WTC11 (cell line): ENCODE data around the gene GOLGA6L10.

ENCODE experiments used
- ARID4B ChIP-seq: sonication (generic); formaldehyde crosslinking; IDR thresholded peaks from 2 replicates; pipeline ENCODE4 v1.8.0; 2023; ENCODE audit warnings: missing genetic modification reagents, mild to moderate bottlenecking, borderline replicate concordance
- EMX1 ChIP-seq: fragments of 250-450 bp; sonication (Bioruptor Pico); IDR thresholded peaks from 2 replicates; pipeline ENCODE4 v1.8.0; 2021; ENCODE audit warnings: mild to moderate bottlenecking
- JAZF1 ChIP-seq: fragments of 250-450 bp; sonication (Bioruptor Pico); IDR thresholded peaks from 2 replicates; pipeline ENCODE4 v1.9.0; 2021; ENCODE audit warnings: moderate library complexity, mild to moderate bottlenecking, inconsistent platforms
- MLX ChIP-seq: sonication (generic); formaldehyde crosslinking; IDR thresholded peaks from 2 replicates; pipeline ENCODE4 v1.8.1; 2023; ENCODE audit warnings: mild to moderate bottlenecking, missing genetic modification reagents, moderate library complexity
- NFE2L1 ChIP-seq: sonication (generic); formaldehyde crosslinking; IDR thresholded peaks from 2 replicates; pipeline ENCODE4 v1.8.1; 2023; ENCODE audit warnings: missing genetic modification reagents
- NFYB ChIP-seq: sonication (generic); formaldehyde crosslinking; conservative IDR thresholded peaks from 2 replicates; pipeline ENCODE4 v1.8.0; 2022; ENCODE audit warnings: low read depth, missing genetic modification reagents
- OVOL2 ChIP-seq: fragments of 250-450 bp; sonication (Bioruptor Pico); IDR thresholded peaks from 2 replicates; pipeline ENCODE4 v1.9.0; 2021; ENCODE audit warnings: mild to moderate bottlenecking, borderline replicate concordance
- PREB ChIP-seq: sonication (generic); formaldehyde crosslinking; IDR thresholded peaks from 2 replicates; pipeline ENCODE4 v1.8.1; 2022; ENCODE audit warnings: mild to moderate bottlenecking, missing genetic modification reagents, moderate library complexity, borderline replicate concordance
- SP1 ChIP-seq: sonication (generic); formaldehyde crosslinking; conservative IDR thresholded peaks from 2 replicates; pipeline ENCODE4 v1.8.1; 2022; ENCODE audit warnings: missing genetic modification reagents
- TCF7 ChIP-seq: sonication (generic); formaldehyde crosslinking; IDR thresholded peaks from 2 replicates; pipeline ENCODE4 v1.8.0; 2022; ENCODE audit warnings: mild to moderate bottlenecking, low read depth, missing genetic modification reagents, moderate library complexity
- TF ChIP-seq, protein P1 (sequence below): fragments of 200-600 bp; IDR thresholded peaks from 2 replicates; pipeline ENCODE4 v1.8.0; 2022; ENCODE audit warnings: antibody characterized with exemption
- TF ChIP-seq, protein P2 (sequence below): sonication (generic); formaldehyde crosslinking; IDR thresholded peaks from 2 replicates; pipeline ENCODE4 v1.8.1; 2023; ENCODE audit warnings: mild to moderate bottlenecking, missing genetic modification reagents

DNA sequence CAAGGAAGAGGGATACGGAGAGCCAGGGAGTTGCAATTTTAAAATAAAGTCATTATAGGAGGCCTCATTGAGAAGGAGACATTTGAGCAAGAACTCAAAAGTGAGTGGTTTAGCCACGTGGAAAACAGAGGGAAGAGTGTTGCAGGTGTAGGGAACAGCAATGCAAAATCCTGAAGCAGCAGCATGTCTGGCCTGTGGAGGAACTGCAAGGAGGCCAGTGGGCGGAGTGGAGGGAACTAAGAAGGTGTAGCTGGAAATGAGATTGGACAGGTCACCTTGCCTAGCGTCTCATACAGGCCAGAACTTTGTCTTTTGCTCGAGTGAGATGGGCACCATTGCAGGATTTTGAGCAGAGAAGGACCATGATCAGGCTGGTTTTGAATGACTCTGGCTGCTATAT is 51.7 kb downstream of the GOLGA6L10 start:
- TF ChIP-seq, protein P1, sequence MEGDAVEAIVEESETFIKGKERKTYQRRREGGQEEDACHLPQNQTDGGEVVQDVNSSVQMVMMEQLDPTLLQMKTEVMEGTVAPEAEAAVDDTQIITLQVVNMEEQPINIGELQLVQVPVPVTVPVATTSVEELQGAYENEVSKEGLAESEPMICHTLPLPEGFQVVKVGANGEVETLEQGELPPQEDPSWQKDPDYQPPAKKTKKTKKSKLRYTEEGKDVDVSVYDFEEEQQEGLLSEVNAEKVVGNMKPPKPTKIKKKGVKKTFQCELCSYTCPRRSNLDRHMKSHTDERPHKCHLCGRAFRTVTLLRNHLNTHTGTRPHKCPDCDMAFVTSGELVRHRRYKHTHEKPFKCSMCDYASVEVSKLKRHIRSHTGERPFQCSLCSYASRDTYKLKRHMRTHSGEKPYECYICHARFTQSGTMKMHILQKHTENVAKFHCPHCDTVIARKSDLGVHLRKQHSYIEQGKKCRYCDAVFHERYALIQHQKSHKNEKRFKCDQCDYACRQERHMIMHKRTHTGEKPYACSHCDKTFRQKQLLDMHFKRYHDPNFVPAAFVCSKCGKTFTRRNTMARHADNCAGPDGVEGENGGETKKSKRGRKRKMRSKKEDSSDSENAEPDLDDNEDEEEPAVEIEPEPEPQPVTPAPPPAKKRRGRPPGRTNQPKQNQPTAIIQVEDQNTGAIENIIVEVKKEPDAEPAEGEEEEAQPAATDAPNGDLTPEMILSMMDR, result no peak
- TF ChIP-seq, protein P2, sequence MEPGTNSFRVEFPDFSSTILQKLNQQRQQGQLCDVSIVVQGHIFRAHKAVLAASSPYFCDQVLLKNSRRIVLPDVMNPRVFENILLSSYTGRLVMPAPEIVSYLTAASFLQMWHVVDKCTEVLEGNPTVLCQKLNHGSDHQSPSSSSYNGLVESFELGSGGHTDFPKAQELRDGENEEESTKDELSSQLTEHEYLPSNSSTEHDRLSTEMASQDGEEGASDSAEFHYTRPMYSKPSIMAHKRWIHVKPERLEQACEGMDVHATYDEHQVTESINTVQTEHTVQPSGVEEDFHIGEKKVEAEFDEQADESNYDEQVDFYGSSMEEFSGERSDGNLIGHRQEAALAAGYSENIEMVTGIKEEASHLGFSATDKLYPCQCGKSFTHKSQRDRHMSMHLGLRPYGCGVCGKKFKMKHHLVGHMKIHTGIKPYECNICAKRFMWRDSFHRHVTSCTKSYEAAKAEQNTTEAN, result no peak
- TF ChIP-seq ARID4B (CRISPR knock-in tag) (no peak), MLX (CRISPR knock-in tag) (no peak), NFE2L1 (CRISPR knock-in tag) (no peak), OVOL2 (CRISPR knock-in tag) (no peak), JAZF1 (CRISPR knock-in tag) (no peak), PREB (CRISPR knock-in tag) (no peak), SP1 (CRISPR knock-in tag) (no peak), NFYB (CRISPR knock-in tag) (no peak), EMX1 (CRISPR knock-in tag) (no peak), TCF7 (CRISPR knock-in tag) (no peak)
